SK-N-MC (cell line): ENCODE measurements around the gene E2F3.

Experiments
- EZH2 ChIP-seq: fragments of 200-600 bp; sonication (generic); IDR thresholded peaks from one replicate; pipeline ENCODE4 v1.6.1; 2017; ENCODE audit warnings: antibody characterized with exemption
- POLR2AphosphoS5 ChIP-seq: IDR thresholded peaks from 2 replicates; pipeline ENCODE4 v1.6.1; 2012; ENCODE audit warnings: mild to moderate bottlenecking, low read depth, low read length, borderline replicate concordance

DNA sequence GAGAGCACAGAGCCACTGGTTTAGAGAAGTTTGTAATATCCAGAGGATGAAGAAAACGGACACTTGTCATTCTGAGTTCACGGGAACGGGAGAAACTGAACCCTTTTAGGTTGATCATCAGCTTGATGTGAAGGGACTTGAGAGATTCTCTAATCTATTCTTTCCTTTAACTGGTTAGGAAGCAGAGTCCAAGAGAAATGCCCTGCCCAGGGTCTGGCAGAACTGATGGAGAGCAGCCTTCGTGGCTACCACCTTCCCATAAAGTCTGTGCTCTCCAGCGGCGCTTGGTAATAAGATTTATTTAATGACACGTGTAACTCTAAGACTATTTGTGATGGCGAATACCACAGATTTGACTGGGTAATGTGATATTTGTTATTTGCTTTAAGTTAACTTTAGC is 36.0 kb downstream of the E2F3 start:
- TF ChIP-seq POLR2AphosphoS5 = no peak
- no peak for TF ChIP-seq EZH2
